Measurements from ENCODE around the gene TMEM131.

- TF ChIP-seq CTCF (IDR thresholded peaks at IDR 0.05; ENCODE audit: low read depth, low read length) (no peak), EZH2phosphoT487 (IDR thresholded peaks at IDR 0.05; ENCODE audit: low read depth) (no peak)
Observed at GRCh38 chr2:97707362-97708047, 288.2 kb downstream of the TMEM131 start.

Measured in OCI-LY3 (cell line).